OCI-LY7 (cell line): ENCODE data around the gene DIPK1B. TPM values are rescaled to one million over a fixed set of nuclear protein-coding genes. Genes with fewer than 3 reads are reported as not detected.

Experiments
- BruUV-seq: library from RNA; stranded (reverse); fragments of 400-500 nt; replicated peaks from 2 replicates; lab custom pipeline; 2021; lab: Mats Ljungman, UMichigan
- CTCF ChIA-PET: fragments of 300-600 bp; sonication (Branson Sonifier 250); formaldehyde crosslinking; loops from one replicate; lab custom pipeline; 2022; ENCODE audit warnings: antibody characterized with exemption; ENCODE audit not compliant: unreplicated experiment; lab: Charles Lee
- POLR2A ChIA-PET: fragments of 300-600 bp; sonication (Branson Sonifier 250); formaldehyde crosslinking; loops from one replicate; lab custom pipeline; 2022; ENCODE audit warnings: antibody characterized with exemption; lab: Charles Lee
- DNase-seq: peaks from one replicate; pipeline ENCODE4 v3.0.0-alpha.2; 2015; ENCODE audit warnings: low spot score
- H2AFZ ChIP-seq: fragments of 200-600 bp; sonication (generic), shearing (Covaris generic); 2 replicates; pipeline ENCODE4 v1.6.1; 2014; ENCODE audit warnings: mild to moderate bottlenecking, antibody characterized with exemption, low read length, moderate library complexity
- H3K27ac ChIP-seq: fragments of 200-600 bp; sonication (generic); 2 replicates; pipeline ENCODE4 v1.5.1; 2014; ENCODE audit warnings: mixed run types, low read depth, mild to moderate bottlenecking, moderate library complexity, low read length, inconsistent platforms; ENCODE audit not compliant: poor library complexity, severe bottlenecking
- H3K36me3 ChIP-seq: fragments of 200-600 bp; sonication (generic); 2 replicates; pipeline ENCODE4 v1.6.1; 2014; ENCODE audit warnings: mild to moderate bottlenecking, antibody characterized with exemption, low read length, moderate library complexity, mixed read lengths; ENCODE audit not compliant: insufficient read depth
- H3K4me1 ChIP-seq: fragments of 200-600 bp; sonication (generic); 2 replicates; pipeline ENCODE4 v1.5.1; 2014; ENCODE audit warnings: mild to moderate bottlenecking, low read length; ENCODE audit not compliant: insufficient read depth, poor library complexity, severe bottlenecking
- H3K4me2 ChIP-seq: fragments of 200-600 bp; sonication (generic); 2 replicates; pipeline ENCODE4 v1.6.1; 2014; ENCODE audit warnings: mild to moderate bottlenecking, low read length
- H3K4me3 ChIP-seq: fragments of 200-600 bp; sonication (generic); 2 replicates; pipeline ENCODE4 v1.5.1; 2014; ENCODE audit warnings: mild to moderate bottlenecking, low read depth, low read length; ENCODE audit not compliant: poor library complexity, severe bottlenecking
- H3K79me2 ChIP-seq: fragments of 200-600 bp; sonication (generic); 2 replicates; pipeline ENCODE4 v1.6.1; 2016; ENCODE audit warnings: low read depth, mild to moderate bottlenecking, low read length, moderate library complexity, mixed read lengths; ENCODE audit not compliant: insufficient read depth
- H3K9me2 ChIP-seq: fragments of 200-600 bp; sonication (generic); 2 replicates; pipeline ENCODE4 v1.6.1; 2016; ENCODE audit warnings: mild to moderate bottlenecking, low read length, mixed read lengths; ENCODE audit not compliant: insufficient read depth
- H3K9me3 ChIP-seq: fragments of 200-600 bp; sonication (generic); 2 replicates; pipeline ENCODE4 v1.6.1; 2014; ENCODE audit warnings: mild to moderate bottlenecking, mixed run types, low read length, mixed read lengths
- H4K20me1 ChIP-seq: fragments of 200-600 bp; sonication (generic); 2 replicates; pipeline ENCODE4 v1.6.1; 2014; ENCODE audit warnings: mild to moderate bottlenecking, antibody characterized with exemption, low read length, moderate library complexity, mixed read lengths; ENCODE audit not compliant: insufficient read depth
- CTCF ChIP-seq: fragments of 200-600 bp; sonication (generic); conservative IDR thresholded peaks from 2 replicates; pipeline ENCODE4 v1.5.1; 2014; ENCODE audit warnings: mild to moderate bottlenecking, antibody characterized with exemption, low read length, moderate library complexity, mixed read lengths
- EZH2phosphoT487 ChIP-seq: fragments of 200-600 bp; sonication (generic); IDR thresholded peaks from 2 replicates; pipeline ENCODE4 v1.6.1; 2018; ENCODE audit warnings: low read depth, borderline replicate concordance, mild to moderate bottlenecking, mixed run types, antibody characterized with exemption, low read length, moderate library complexity, mixed read lengths
- intact Hi-C: fragments of 100-400 bp; cut with micrococcal nuclease; formaldehyde crosslinking; loops from one replicate; pipeline ENCODE4 v1.10.0; 2022; ENCODE audit not compliant: unreplicated experiment
- total RNA-seq, 2 experiments: library from RNA; depleted of rRNA in 1 of 2; stranded (reverse); fragments of >200 nt in 1 of 2; shearing (Covaris generic) in 1 of 2; gene quantifications; 2 replicates each; pipeline ENCODE4 v1.2.3, GENCODE V29; 2014 to 2022

DIPK1B gene
- total RNA-seq, 2 experiments from 2014 or later: 0.30 to 13.3 TPM

- Histone ChIP-seq H4K20me1 (peaks cover 16% of the 10 kb centered on the region), H2AFZ (no peak overlapping the region), H3K36me3 (peaks cover 50% of the 10 kb centered on the region), H3K4me1 (peaks cover 24% of the 10 kb centered on the region), H3K79me2 (peaks cover 17% of the 10 kb centered on the region), H3K4me2 (no peak overlapping the region), H3K4me3 (no peak overlapping the region), H3K27ac (no peak overlapping the region), H3K9me2 (no peaks in the 10 kb centered on the region), H3K9me3 (no peaks in the 10 kb centered on the region)
- no TSS peak for BruUV-seq
- DNase-seq: no peak
- ChIA-PET CTCF (no interaction called here), POLR2A (no interaction called here)
- intact Hi-C loops: no loop called here
- TF ChIP-seq CTCF (no peak), EZH2phosphoT487 (no peak)
Observed at GRCh38 chr9:136721339-136722092, 9.1 kb downstream of the DIPK1B start.

- H3K79me2 ChIP-seq: peaks cover 25% of the 10 kb centered on the region
- H2AFZ ChIP-seq: no peak overlapping the region
- no peak for DNase-seq
- no peak overlapping the region for H3K27ac ChIP-seq
- TF ChIP-seq EZH2phosphoT487 (no peak), CTCF (no peak)
- ChIA-PET CTCF (no interaction called here), POLR2A (no interaction called here)
- no TSS peak for BruUV-seq
- H3K4me3 ChIP-seq: no peak overlapping the region
- peaks cover 58% of the 10 kb centered on the region for H3K36me3 ChIP-seq
- H3K9me2 ChIP-seq: no peaks in the 10 kb centered on the region
- peaks cover 25% of the 10 kb centered on the region for H3K4me1 ChIP-seq
- H3K4me2 ChIP-seq: no peak overlapping the region
- no peaks in the 10 kb centered on the region for H3K9me3 ChIP-seq
- peaks cover 24% of the 10 kb centered on the region for H4K20me1 ChIP-seq
- intact Hi-C loops: no loop called here
Observed at GRCh38 chr9:136722093-136722968, 10.0 kb downstream of the DIPK1B start.
